Bronchial epithelial cell (primary cell): ENCODE data around the gene HEG1. TPM values are rescaled to one million over a fixed set of nuclear protein-coding genes. Genes with fewer than 3 reads are reported as not detected.

ENCODE experiments used
- DNase-seq: peaks from one replicate; pipeline ENCODE4 v3.0.0-alpha.2; 2010; ENCODE audit warnings: low read depth
- FAIRE-seq: peaks from 2 replicates; lab custom pipeline; 2011; peaks lifted over from hg19 to GRCh38; lab: Jason Lieb, UNC
- H3K27me3 ChIP-seq: 2 replicates; pipeline ENCODE4 v1.5.1; 2011; ENCODE audit warnings: low read length; ENCODE audit not compliant: control insufficient read depth, insufficient read depth
- H3K36me3 ChIP-seq: 2 replicates; pipeline ENCODE4 v1.5.1; 2011; ENCODE audit warnings: low read length; ENCODE audit not compliant: control insufficient read depth, insufficient read depth
- H3K4me3 ChIP-seq: 2 replicates; pipeline ENCODE4 v1.5.1; 2011; ENCODE audit warnings: mild to moderate bottlenecking, low read depth, low read length, control low read depth
- total RNA-seq: library from RNA; depleted of rRNA; stranded (reverse); fragments of >200 nt; gene quantifications from 2 replicates; pipeline ENCODE4 v1.2.1, GENCODE V29; 2014
- TF ChIP-seq, protein P1 (sequence below): IDR thresholded peaks from 2 replicates; pipeline ENCODE4 v1.5.1; 2011; ENCODE audit warnings: mild to moderate bottlenecking, moderate library complexity, low read length, control low read depth, inconsistent platforms; ENCODE audit not compliant: insufficient read depth, severe bottlenecking

HEG1 gene
- total RNA-seq, 1 donor from 2014 or later = 7.1 TPM

DNA sequence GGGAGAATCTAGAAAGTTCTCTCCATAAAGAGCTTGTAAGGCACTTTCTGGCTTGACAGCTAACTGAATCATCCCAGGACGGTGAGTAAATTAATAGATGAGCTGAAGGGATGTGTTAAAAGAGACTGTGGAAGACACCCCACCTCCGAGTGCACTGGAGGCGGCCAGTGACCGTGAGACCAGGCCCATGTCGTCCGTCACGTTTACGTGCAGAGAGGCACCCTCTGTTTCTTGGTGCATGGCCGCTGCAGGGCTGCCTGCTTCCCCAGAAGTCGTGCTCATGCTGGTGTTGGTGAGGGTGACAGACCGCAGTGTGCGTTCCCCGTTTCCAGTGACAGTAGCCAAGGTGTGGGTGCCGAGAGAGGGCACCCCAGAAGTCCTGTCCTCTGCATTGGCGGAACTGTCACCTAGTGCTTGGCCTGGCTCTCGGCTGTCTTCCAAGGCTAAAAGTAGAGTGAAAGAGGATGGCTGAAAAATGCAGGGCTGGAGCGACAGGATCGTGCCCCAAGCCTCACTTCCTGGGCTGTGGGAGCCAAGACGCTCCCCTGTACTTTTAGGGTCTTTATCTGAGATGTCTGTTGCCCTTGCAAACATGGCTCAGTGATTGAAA is 41.1 kb downstream of the HEG1 start:
- TF ChIP-seq, protein P1, sequence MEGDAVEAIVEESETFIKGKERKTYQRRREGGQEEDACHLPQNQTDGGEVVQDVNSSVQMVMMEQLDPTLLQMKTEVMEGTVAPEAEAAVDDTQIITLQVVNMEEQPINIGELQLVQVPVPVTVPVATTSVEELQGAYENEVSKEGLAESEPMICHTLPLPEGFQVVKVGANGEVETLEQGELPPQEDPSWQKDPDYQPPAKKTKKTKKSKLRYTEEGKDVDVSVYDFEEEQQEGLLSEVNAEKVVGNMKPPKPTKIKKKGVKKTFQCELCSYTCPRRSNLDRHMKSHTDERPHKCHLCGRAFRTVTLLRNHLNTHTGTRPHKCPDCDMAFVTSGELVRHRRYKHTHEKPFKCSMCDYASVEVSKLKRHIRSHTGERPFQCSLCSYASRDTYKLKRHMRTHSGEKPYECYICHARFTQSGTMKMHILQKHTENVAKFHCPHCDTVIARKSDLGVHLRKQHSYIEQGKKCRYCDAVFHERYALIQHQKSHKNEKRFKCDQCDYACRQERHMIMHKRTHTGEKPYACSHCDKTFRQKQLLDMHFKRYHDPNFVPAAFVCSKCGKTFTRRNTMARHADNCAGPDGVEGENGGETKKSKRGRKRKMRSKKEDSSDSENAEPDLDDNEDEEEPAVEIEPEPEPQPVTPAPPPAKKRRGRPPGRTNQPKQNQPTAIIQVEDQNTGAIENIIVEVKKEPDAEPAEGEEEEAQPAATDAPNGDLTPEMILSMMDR = no peak
- H3K36me3 ChIP-seq = peaks cover 10% of the 10 kb centered on the region
- DNase-seq (no peak), FAIRE-seq (no peak)
- H3K4me3 ChIP-seq = no peak overlapping the region
- no peaks in the 10 kb centered on the region for H3K27me3 ChIP-seq

DNA sequence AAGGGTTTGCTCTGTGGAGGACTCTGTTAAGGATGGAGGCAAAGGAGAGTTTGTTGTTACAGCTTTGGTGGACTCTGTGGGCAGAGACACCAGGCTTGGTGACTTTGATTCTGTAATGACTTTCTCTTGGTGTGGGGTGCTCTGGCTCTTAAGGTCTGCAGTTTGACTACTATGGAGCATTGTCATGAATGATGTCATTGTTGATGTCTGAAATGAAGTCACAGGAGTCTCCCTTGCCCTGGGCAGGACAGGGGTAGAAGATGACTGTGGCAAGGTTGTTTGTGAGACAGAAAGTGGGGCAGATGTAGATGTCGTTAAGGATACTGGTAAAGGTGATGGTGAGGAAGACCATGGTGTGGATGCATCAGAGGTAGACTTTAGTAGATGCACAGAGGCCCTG is 42.7 kb downstream of the HEG1 start:
- TF ChIP-seq, protein P1 = no peak
- no peak overlapping the region for H3K4me3 ChIP-seq
- no peak for DNase-seq
- H3K27me3 ChIP-seq = no peaks in the 10 kb centered on the region
- peaks cover 7% of the 10 kb centered on the region for H3K36me3 ChIP-seq
- FAIRE-seq = no peak

DNA sequence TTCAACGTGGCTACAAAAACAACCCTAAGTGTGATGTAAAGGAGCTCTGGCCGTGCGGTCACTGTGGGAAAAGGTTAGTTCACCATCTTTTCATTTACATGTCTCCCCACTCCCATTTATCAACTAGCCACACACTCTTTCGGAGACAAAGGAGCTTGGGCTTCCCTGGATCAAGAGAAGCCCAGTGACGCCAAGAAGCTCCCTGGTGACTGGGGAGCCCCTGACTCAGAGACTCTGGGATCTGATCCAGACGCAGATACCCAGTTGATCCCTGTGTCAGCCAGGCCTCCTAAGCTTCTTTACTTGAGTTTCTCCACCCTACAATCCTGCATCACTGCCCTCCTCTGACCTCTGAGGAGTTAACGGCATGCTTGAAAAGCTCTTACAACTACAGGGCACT is 43.9 kb downstream of the HEG1 start:
- TF ChIP-seq, protein P1 = no peak
- FAIRE-seq (no peak), DNase-seq (no peak)
- Histone ChIP-seq H3K36me3 (peaks cover 7% of the 10 kb centered on the region), H3K27me3 (no peaks in the 10 kb centered on the region), H3K4me3 (no peak overlapping the region)

DNA sequence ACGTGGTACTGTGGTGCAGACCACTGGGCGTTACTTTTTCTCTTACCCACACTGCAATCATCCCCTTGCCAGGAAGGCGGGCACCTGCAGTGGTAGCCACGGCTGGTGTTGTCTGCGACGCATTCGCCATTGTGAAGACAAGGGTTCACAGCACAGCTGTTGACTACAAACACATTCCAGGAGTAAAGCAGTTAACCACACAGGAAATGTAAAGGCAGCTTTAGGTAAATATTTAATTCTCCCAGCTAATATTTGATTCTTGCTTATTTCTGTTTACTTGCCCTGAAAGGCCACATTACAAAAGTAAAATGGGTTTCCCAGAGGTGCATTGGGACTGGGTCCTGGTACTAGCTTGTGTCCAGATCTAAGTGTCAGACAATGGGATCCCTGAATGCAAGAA is 45.4 kb downstream of the HEG1 start:
- TF ChIP-seq, protein P1 = no peak
- H3K4me3 ChIP-seq = no peak overlapping the region
- FAIRE-seq (no peak), DNase-seq (no peak)
- H3K27me3 ChIP-seq = no peaks in the 10 kb centered on the region
- H3K36me3 ChIP-seq = peaks cover 13% of the 10 kb centered on the region

DNA sequence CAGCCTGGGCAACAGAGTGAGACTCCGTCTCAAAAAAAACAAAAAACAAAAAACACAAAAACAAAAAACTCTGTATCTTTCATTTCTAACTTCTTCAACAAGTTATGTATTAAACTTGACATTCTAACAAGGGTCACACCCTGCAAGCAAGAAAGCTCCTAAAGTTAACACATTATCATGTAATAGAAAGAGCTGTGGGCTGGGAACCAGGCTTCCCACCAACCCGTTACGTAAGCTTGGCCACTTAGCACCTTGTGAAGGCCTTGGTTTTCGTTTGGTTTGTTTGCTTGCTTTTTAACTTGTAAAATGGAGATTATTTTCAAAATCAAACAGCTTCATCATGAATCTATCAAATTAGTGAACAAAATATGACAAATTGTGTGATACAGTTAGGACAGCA is 47.0 kb downstream of the HEG1 start:
- Histone ChIP-seq H3K4me3 (no peak overlapping the region), H3K27me3 (no peaks in the 10 kb centered on the region), H3K36me3 (peaks cover 16% of the 10 kb centered on the region)
- TF ChIP-seq, protein P1 = no peak
- FAIRE-seq (no peak), DNase-seq (no peak)

DNA sequence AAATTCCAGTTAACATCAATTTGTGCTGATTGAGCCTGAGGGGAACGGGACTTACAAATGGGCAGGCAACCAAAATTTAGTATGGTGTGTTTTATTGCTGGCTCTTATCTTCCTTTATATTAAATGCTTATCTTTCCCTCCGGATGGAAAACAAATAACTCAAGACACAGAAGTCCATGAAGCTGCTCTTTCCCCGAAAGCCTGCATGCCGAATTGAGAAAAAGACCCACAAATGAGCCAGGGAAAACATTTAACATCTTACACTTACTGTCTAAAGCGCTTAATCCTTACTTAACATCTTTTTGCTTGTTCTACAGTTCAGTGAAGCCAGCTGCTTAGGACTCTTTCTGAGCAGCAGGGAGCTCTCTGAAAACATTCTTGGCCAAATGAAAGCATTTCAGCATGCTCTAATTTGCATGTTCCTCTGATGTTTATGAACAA is 49.5 kb downstream of the HEG1 start:
- H3K27me3 ChIP-seq = no peaks in the 10 kb centered on the region
- DNase-seq (no peak), FAIRE-seq (no peak)
- no peak overlapping the region for H3K4me3 ChIP-seq
- TF ChIP-seq, protein P1 = no peak
- H3K36me3 ChIP-seq = peaks cover 21% of the 10 kb centered on the region
